CD4-positive, alpha-beta T cell (primary cell): ENCODE results near the gene CD44. TPM values are rescaled to one million over a fixed set of nuclear protein-coding genes. Genes with fewer than 3 reads are reported as not detected.

ENCODE experiments used
- ATAC-seq: fragments of 200-7000 bp; cut with Tn5 transposase; one replicate; pipeline ENCODE4 v1.10.0; 2022; ENCODE audit warnings: mild to moderate bottlenecking; ENCODE audit not compliant: poor library complexity
- CTCF ChIA-PET: fragments of 350-600 bp; sonication (Branson Sonifier 250); formaldehyde crosslinking; loops from one replicate; lab custom pipeline; 2021; ENCODE audit warnings: antibody characterized with exemption, inconsistent platforms; lab: Charles Lee
- POLR2A ChIA-PET: fragments of 350-600 bp; sonication (Branson Sonifier 250); formaldehyde crosslinking; loops from one replicate; lab custom pipeline; 2021; ENCODE audit warnings: antibody characterized with exemption, inconsistent platforms; lab: Charles Lee
- DNase-seq, 14 experiments: peaks; one replicate each; pipeline ENCODE4 v3.0.0-alpha.2; 2013 to 2020; ENCODE audit warnings: mixed read lengths in 2 of 14
- H3K27ac ChIP-seq, 2 donors: one replicate each; pipeline versions ENCODE4 v1.5.1 to v1.7.0; 2013; ENCODE audit warnings: low read length in 2 of 2, low read depth in 1 of 2, mild to moderate bottlenecking in 1 of 2
- H3K27me3 ChIP-seq, 2 experiments: 1 replicate in 1 of 2; 2 replicates in 1 of 2; pipeline versions ENCODE4 v1.6.1 to v1.7.0; 2013; ENCODE audit warnings: low read length in 2 of 2, control low read depth in 1 of 2, mild to moderate bottlenecking in 1 of 2, moderate library complexity in 1 of 2; ENCODE audit not compliant: insufficient read depth in 2 of 2, control insufficient read depth in 1 of 2
- H3K36me3 ChIP-seq: one replicate; pipeline ENCODE4 v1.6.1; 2013; ENCODE audit warnings: low read length, control low read depth; ENCODE audit not compliant: insufficient read depth
- H3K4me1 ChIP-seq: one replicate; pipeline ENCODE4 v1.6.1; 2013; ENCODE audit warnings: low read length, control low read depth; ENCODE audit not compliant: insufficient read depth
- H3K4me3 ChIP-seq: one replicate; pipeline ENCODE4 v1.5.1; 2013; ENCODE audit warnings: mild to moderate bottlenecking, low read length, moderate library complexity
- H3K9me3 ChIP-seq, 2 experiments: 1 replicate in 1 of 2; 2 replicates in 1 of 2; pipeline versions ENCODE4 v1.6.1 to v1.7.0; 2013; ENCODE audit warnings: low read length in 2 of 2, mild to moderate bottlenecking in 2 of 2, control low read depth in 1 of 2, moderate library complexity in 1 of 2; ENCODE audit not compliant: control insufficient read depth in 1 of 2, insufficient read depth in 1 of 2
- H3K27ac Mint-ChIP-seq: one replicate; pipeline ENCODE4 v1.8.0; 2020; ENCODE audit warnings: mixed read lengths
- H3K27me3 Mint-ChIP-seq: one replicate; pipeline ENCODE4 v1.8.0; 2021; ENCODE audit warnings: mixed read lengths
- H3K36me3 Mint-ChIP-seq: one replicate; pipeline ENCODE4 v1.8.0; 2021; ENCODE audit warnings: low read depth, mixed read lengths
- H3K4me1 Mint-ChIP-seq: one replicate; pipeline ENCODE4 v1.8.0; 2021; ENCODE audit warnings: low read depth, mixed read lengths
- H3K4me3 Mint-ChIP-seq: one replicate; pipeline ENCODE4 v1.8.0; 2020; ENCODE audit warnings: mild to moderate bottlenecking, mixed read lengths
- H3K9me3 Mint-ChIP-seq: one replicate; pipeline ENCODE4 v1.8.0; 2020; ENCODE audit warnings: mixed read lengths
- intact Hi-C, 2 experiments: fragments of 100-400 bp; cut with DNase I in 1 of 2; cut with micrococcal nuclease in 1 of 2; formaldehyde crosslinking; loops; one replicate each; pipeline versions ENCODE4 v1.15.1 to v1.9.0; 2023 to 2025; cut with DNase I, micrococcal nuclease
- total RNA-seq, 174 experiments: library from RNA in 2 of 174; stranded (reverse) in 2 of 174; gene quantifications; one replicate each; pipeline ENCODE4 v1.2.3 and lab custom pipeline; 2021 to 2026
- TF ChIP-seq, protein P1 (sequence below): fragments of 200-600 bp; IDR thresholded peaks from one replicate; pipeline ENCODE4 v1.8.0; 2022; ENCODE audit warnings: antibody characterized with exemption, mild to moderate bottlenecking

The CD44 gene
- total RNA-seq, 2 experiments from 2014 or later, result 1,283 to 1,330 TPM

GRCh38 chr11:35218956-35219355, 80.0 kb downstream of the CD44 start:
- DNase-seq (no peak), ATAC-seq (no peak)
- peak overlapping the region; percentile 20 for H3K4me3 Mint-ChIP-seq
- Histone ChIP-seq H3K27me3 (no peaks in the 10 kb centered on the region), H3K4me1 (peaks cover 34% of the 10 kb centered on the region), H3K4me3 (no peak overlapping the region), H3K36me3 (peaks cover 96% of the 10 kb centered on the region), H3K27ac (no peak overlapping the region), H3K9me3 (no peaks in the 10 kb centered on the region)
- H3K27me3 Mint-ChIP-seq, result no peaks in the 10 kb centered on the region
- H3K36me3 Mint-ChIP-seq, result peaks cover 100% of the 10 kb centered on the region
- CTCF ChIA-PET, result interaction anchor here (1.0 to 1.2 kb wide), 2 partner anchors 19 to 86 kb away, joined by 3 to 4 read pairs; no protein-coding TSS in a partner anchor
- peaks cover 70% of the 10 kb centered on the region for H3K4me1 Mint-ChIP-seq
- peak overlapping the region; percentile 95 for H3K27ac Mint-ChIP-seq
- no peaks in the 10 kb centered on the region for H3K9me3 Mint-ChIP-seq
- intact Hi-C loops, result loop anchor here in 1 of 2 experiments (5.0 to 10.0 kb wide), 2 partner anchors 42 to 86 kb away; no protein-coding TSS in a partner anchor
- POLR2A ChIA-PET, result interaction anchor here (2.9 kb wide), 1 partner anchor 53 kb away, joined by 13 read pairs; no protein-coding TSS in a partner anchor
- TF ChIP-seq, protein P1, sequence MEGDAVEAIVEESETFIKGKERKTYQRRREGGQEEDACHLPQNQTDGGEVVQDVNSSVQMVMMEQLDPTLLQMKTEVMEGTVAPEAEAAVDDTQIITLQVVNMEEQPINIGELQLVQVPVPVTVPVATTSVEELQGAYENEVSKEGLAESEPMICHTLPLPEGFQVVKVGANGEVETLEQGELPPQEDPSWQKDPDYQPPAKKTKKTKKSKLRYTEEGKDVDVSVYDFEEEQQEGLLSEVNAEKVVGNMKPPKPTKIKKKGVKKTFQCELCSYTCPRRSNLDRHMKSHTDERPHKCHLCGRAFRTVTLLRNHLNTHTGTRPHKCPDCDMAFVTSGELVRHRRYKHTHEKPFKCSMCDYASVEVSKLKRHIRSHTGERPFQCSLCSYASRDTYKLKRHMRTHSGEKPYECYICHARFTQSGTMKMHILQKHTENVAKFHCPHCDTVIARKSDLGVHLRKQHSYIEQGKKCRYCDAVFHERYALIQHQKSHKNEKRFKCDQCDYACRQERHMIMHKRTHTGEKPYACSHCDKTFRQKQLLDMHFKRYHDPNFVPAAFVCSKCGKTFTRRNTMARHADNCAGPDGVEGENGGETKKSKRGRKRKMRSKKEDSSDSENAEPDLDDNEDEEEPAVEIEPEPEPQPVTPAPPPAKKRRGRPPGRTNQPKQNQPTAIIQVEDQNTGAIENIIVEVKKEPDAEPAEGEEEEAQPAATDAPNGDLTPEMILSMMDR, result no peak

- H3K27ac ChIP-seq, result peak overlapping the region in 1 of 2 donors; percentile 25
- TF ChIP-seq, protein P1, result no peak
- no peaks in the 10 kb centered on the region for H3K9me3 ChIP-seq
- DNase-seq (no peak), ATAC-seq (no peak)
- peak overlapping the region; percentile 68 for H3K27ac Mint-ChIP-seq
- peaks cover 2% of the 10 kb centered on the region for H3K9me3 Mint-ChIP-seq
- POLR2A ChIA-PET, result interaction anchor here (0.8 kb wide), 1 partner anchor 24 kb away, joined by 3 read pairs; no protein-coding TSS in a partner anchor
- peaks cover 8% of the 10 kb centered on the region for H3K4me1 ChIP-seq
- no peak overlapping the region for H3K4me3 Mint-ChIP-seq
- H3K27me3 Mint-ChIP-seq, result no peaks in the 10 kb centered on the region
- no peak overlapping the region for H3K4me3 ChIP-seq
- CTCF ChIA-PET, result interaction anchor here (0.7 to 1.5 kb wide), 2 partner anchors 8 to 14 kb away, joined by 3 read pairs; no protein-coding TSS in a partner anchor
- H3K27me3 ChIP-seq, result no peaks in the 10 kb centered on the region
- peaks cover 52% of the 10 kb centered on the region for H3K4me1 Mint-ChIP-seq
- intact Hi-C loops, result loop anchor here in 1 of 2 experiments (5.0 kb wide), 1 partner anchor 36 kb away; no protein-coding TSS in a partner anchor
- H3K36me3 ChIP-seq, result peaks cover 99% of the 10 kb centered on the region
- peaks cover 100% of the 10 kb centered on the region for H3K36me3 Mint-ChIP-seq
Measured at GRCh38 chr11:35223371-35223796, 84.4 kb downstream of the CD44 start.

- TF ChIP-seq, protein P1, result no peak
- ATAC-seq (no peak), DNase-seq (no peak)
- peak overlapping the region in 1 of 2 donors; percentile 25 for H3K27ac ChIP-seq
- H3K36me3 Mint-ChIP-seq, result peaks cover 100% of the 10 kb centered on the region
- H3K4me3 ChIP-seq, result no peak overlapping the region
- intact Hi-C loops, result loop anchor here in 1 of 2 experiments (5.0 kb wide), 1 partner anchor 37 kb away; no protein-coding TSS in a partner anchor
- ChIA-PET POLR2A (no interaction called here), CTCF (interaction anchor here (0.7 to 1.5 kb wide), 2 partner anchors 9 to 14 kb away, joined by 3 read pairs; no protein-coding TSS in a partner anchor)
- H3K4me3 Mint-ChIP-seq, result no peak overlapping the region
- no peaks in the 10 kb centered on the region for H3K27me3 ChIP-seq
- H3K4me1 Mint-ChIP-seq, result peaks cover 52% of the 10 kb centered on the region
- peaks cover 99% of the 10 kb centered on the region for H3K36me3 ChIP-seq
- H3K27me3 Mint-ChIP-seq, result no peaks in the 10 kb centered on the region
- no peaks in the 10 kb centered on the region for H3K9me3 ChIP-seq
- peak overlapping the region; percentile 68 for H3K27ac Mint-ChIP-seq
- peaks cover 8% of the 10 kb centered on the region for H3K4me1 ChIP-seq
- peaks cover 4% of the 10 kb centered on the region for H3K9me3 Mint-ChIP-seq
Measured at GRCh38 chr11:35223991-35224390, 85.0 kb downstream of the CD44 start.
